ENCODE data around the gene DCAF15. TPM values are rescaled to one million over a fixed set of nuclear protein-coding genes. Genes with fewer than 3 reads are reported as not detected.

DCAF15 gene
- total RNA-seq, 4 donors from 2014 or later: 11.2 to 38.8 (median 18.0) TPM

- in situ Hi-C loops (cut with MboI; ENCODE audit: low sequenced_read_pairs in 4 of 4): no loop called here
- no peak overlapping the region for H3K4me3 ChIP-seq
- H3K4me1 ChIP-seq: peaks cover 20 to 28% of the 10 kb centered on the region in 2 donors
- peaks cover 0 to 56% of the 10 kb centered on the region in 2 donors for H3K36me3 ChIP-seq
- no peaks in the 10 kb centered on the region for H3K9me3 ChIP-seq
- intact Hi-C loops (cut with DNase I; ENCODE audit: low total_unique reads): no loop called here
- TF ChIP-seq POLR2A (IDR thresholded peaks at IDR 0.05) (no peak), CTCF (IDR thresholded peaks at IDR 0.05 in 4 of 5, conservative IDR thresholded peaks at IDR 0.05 in 1 of 5) (no peak)
- peak overlapping the region; percentile 44 to 77 (median 74) for H3K27ac ChIP-seq
- DNase-seq (no peak), ATAC-seq (no peak)
- H3K27me3 ChIP-seq: no peaks in the 10 kb centered on the region
Measured at GRCh38 chr19:13956365-13956744, 4.0 kb downstream of the DCAF15 start.

- Histone ChIP-seq H3K27me3 (no peaks in the 10 kb centered on the region), H3K27ac (peak overlapping the region; percentile 44 to 77 (median 74)), H3K9me3 (no peaks in the 10 kb centered on the region), H3K4me1 (peaks cover 20 to 28% of the 10 kb centered on the region in 2 donors), H3K36me3 (peaks cover 0 to 61% of the 10 kb centered on the region in 2 donors), H3K4me3 (no peak overlapping the region)
- ATAC-seq (peak; percentile 18 to 40), DNase-seq (peak; percentile 27 to 71)
- intact Hi-C loops (cut with DNase I; ENCODE audit: low total_unique reads) (loop anchor here (1.0 kb wide), 1 partner anchor 30 kb away; no protein-coding TSS in a partner anchor), in situ Hi-C loops (cut with MboI; ENCODE audit: low sequenced_read_pairs in 4 of 4) (no loop called here)
- TF ChIP-seq CTCF (IDR thresholded peaks at IDR 0.05 in 4 of 5, conservative IDR thresholded peaks at IDR 0.05 in 1 of 5) (no peak), POLR2A (IDR thresholded peaks at IDR 0.05) (no peak)
Measured at GRCh38 chr19:13957051-13957450, 4.7 kb downstream of the DCAF15 start.

GRCh38 chr19:13958043-13958442 lies 5.7 kb downstream of the DCAF15 start:
- DNase-seq (no peak), ATAC-seq (no peak)
- intact Hi-C loops (cut with DNase I; ENCODE audit: low total_unique reads) (no loop called here), in situ Hi-C loops (cut with MboI; ENCODE audit: low sequenced_read_pairs in 4 of 4) (no loop called here)
- TF ChIP-seq CTCF (IDR thresholded peaks at IDR 0.05 in 4 of 5, conservative IDR thresholded peaks at IDR 0.05 in 1 of 5): no peak
- no peak for TF ChIP-seq POLR2A (IDR thresholded peaks at IDR 0.05)
- H3K27ac ChIP-seq: peak overlapping the region in 3 of 4 donors; percentile 72 to 77 (median 77)
- H3K4me1 ChIP-seq: peaks cover 18 to 24% of the 10 kb centered on the region in 2 donors
- peaks cover 0 to 65% of the 10 kb centered on the region in 2 donors for H3K36me3 ChIP-seq
- no peak overlapping the region for H3K4me3 ChIP-seq
- H3K27me3 ChIP-seq: no peaks in the 10 kb centered on the region
- no peaks in the 10 kb centered on the region for H3K9me3 ChIP-seq

- ATAC-seq (no peak), DNase-seq (no peak)
- Histone ChIP-seq H3K9me3 (no peaks in the 10 kb centered on the region), H3K27ac (no peak overlapping the region), H3K4me1 (peaks cover 8 to 13% of the 10 kb centered on the region in 2 donors), H3K36me3 (peaks cover 0 to 65% of the 10 kb centered on the region in 2 donors), H3K4me3 (no peak overlapping the region), H3K27me3 (no peaks in the 10 kb centered on the region)
- intact Hi-C loops (cut with DNase I; ENCODE audit: low total_unique reads) (no loop called here), in situ Hi-C loops (cut with MboI; ENCODE audit: low sequenced_read_pairs in 4 of 4) (no loop called here)
- TF ChIP-seq CTCF (IDR thresholded peaks at IDR 0.05 in 4 of 5, conservative IDR thresholded peaks at IDR 0.05 in 1 of 5) (no peak), POLR2A (IDR thresholded peaks at IDR 0.05) (no peak)
Measured at GRCh38 chr19:13959141-13959961, 7.0 kb downstream of the DCAF15 start.
